ENCODE results near the gene CHST2. TPM values are rescaled to one million over a fixed set of nuclear protein-coding genes. Genes with fewer than 3 reads are reported as not detected.

The CHST2 gene
- total RNA-seq, 2 experiments from 2014 or later = 6.0 to 6.9 TPM

DNA sequence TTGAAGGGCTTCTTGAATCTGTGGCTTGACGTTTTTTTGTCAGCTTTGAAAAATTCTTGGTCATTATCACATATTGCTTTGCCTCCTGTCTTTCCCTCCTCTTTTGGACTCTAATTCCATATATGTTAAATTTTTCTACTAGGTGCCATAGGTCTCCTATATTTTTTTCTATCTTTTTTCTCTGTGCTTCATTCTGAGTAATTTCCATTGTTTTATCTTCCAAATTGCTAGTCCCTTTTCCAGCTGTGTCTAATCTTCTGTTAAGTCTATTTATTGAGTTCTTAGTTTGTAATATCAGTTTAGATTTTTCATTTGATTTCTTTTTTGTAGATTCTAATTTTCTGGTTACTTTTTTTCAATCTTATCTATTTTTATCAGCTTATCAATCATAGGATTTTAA, 53.7 kb downstream of the CHST2 start:
- intact Hi-C loops (cut with micrococcal nuclease) = loop anchor here (5.0 kb wide), 1 partner anchor 51 kb away; no protein-coding TSS in a partner anchor
- ATAC-seq = no peak
- no peaks in the 10 kb centered on the region for H3K27me3 Mint-ChIP-seq
- no peak overlapping the region for H3K4me3 Mint-ChIP-seq
- DNase-seq = no peak
- TF ChIP-seq CTCF (IDR thresholded peaks at IDR 0.05) = no peak
- peaks cover 72% of the 10 kb centered on the region for H3K4me1 Mint-ChIP-seq (ENCODE audit: low read depth)
- ChIA-PET POLR2A (interaction anchor here (0.6 kb wide), 1 partner anchor 19 kb away, joined by 8 read pairs; no protein-coding TSS in a partner anchor), CTCF (interaction anchor here (1.3 kb wide), 1 partner anchor 52 kb away, joined by 3 read pairs; no protein-coding TSS in a partner anchor)
- H3K9me3 Mint-ChIP-seq = peaks cover 27% of the 10 kb centered on the region
- peak overlapping the region; percentile 97 for H3K27ac Mint-ChIP-seq
- peaks cover 21% of the 10 kb centered on the region for H3K36me3 Mint-ChIP-seq (ENCODE audit: low read depth)

Other genes starting within 250 kb of the CHST2 start
- gene PCOLCE2, start 230.7 kb upstream of the CHST2 start, total RNA-seq = 1 to 10 TPM; 1.1 TPM
- gene PAQR9, start 156.1 kb upstream of the CHST2 start, total RNA-seq = not detected
- gene U2SURP, start 118.2 kb upstream of the CHST2 start, total RNA-seq = 100 to 1,000 TPM; 160 to 174 TPM